RPMI7951 (cell line): ENCODE data around the gene CAMKK1. TPM values are rescaled to one million over a fixed set of nuclear protein-coding genes. Genes with fewer than 3 reads are reported as not detected.

Source experiments
- DNase-seq: peaks from one replicate; pipeline ENCODE4 v3.0.0-alpha.2; 2012; ENCODE audit warnings: low read depth
- total RNA-seq: library from RNA; depleted of rRNA; stranded (reverse); fragments of >200 nt; shearing (Covaris generic); gene quantifications from 2 replicates; pipeline ENCODE4 v1.2.3, GENCODE V29; 2014; rRNA removed

Gene CAMKK1
- total RNA-seq = 1.2 and 2.3 TPM in 2 replicates

- peak; percentile 79 for DNase-seq
Measured at GRCh38 chr17:3893003-3893719, at the start of gene CAMKK1. TSS of gene CAMKK1 (minus strand) at chr17:3893053. CDS start at chr17:3885687, 7,366 bp downstream.

- DNase-seq = no peak
Measured at GRCh38 chr17:3940965-3941698, 48.3 kb upstream of the CAMKK1 start.

- no peak for DNase-seq
Measured at GRCh38 chr17:3937359-3937758, 44.5 kb upstream of the CAMKK1 start.

- no peak for DNase-seq
Measured at GRCh38 chr17:3935825-3936355, 43.0 kb upstream of the CAMKK1 start.

GRCh38 chr17:3935140-3935542 lies 42.3 kb upstream of the CAMKK1 start:
- DNase-seq = peak; percentile 53

- no peak for DNase-seq
Measured at GRCh38 chr17:3929764-3930163, 36.9 kb upstream of the CAMKK1 start.

GRCh38 chr17:3929181-3929580 lies 36.3 kb upstream of the CAMKK1 start:
- DNase-seq = no peak

GRCh38 chr17:3928406-3928805 lies 35.6 kb upstream of the CAMKK1 start:
- DNase-seq = no peak

GRCh38 chr17:3927628-3928340 lies 34.9 kb upstream of the CAMKK1 start:
- no peak for DNase-seq

- no peak for DNase-seq
Measured at GRCh38 chr17:3926860-3927627, 34.2 kb upstream of the CAMKK1 start.

GRCh38 chr17:3925684-3926485 lies 33.0 kb upstream of the CAMKK1 start:
- no peak for DNase-seq

GRCh38 chr17:3924512-3925350 lies 31.9 kb upstream of the CAMKK1 start:
- no peak for DNase-seq

- DNase-seq = no peak
Measured at GRCh38 chr17:3923466-3924190, 30.8 kb upstream of the CAMKK1 start.

GRCh38 chr17:3922765-3923164 lies 29.9 kb upstream of the CAMKK1 start:
- no peak for DNase-seq

GRCh38 chr17:3921502-3922319 lies 28.9 kb upstream of the CAMKK1 start:
- DNase-seq = no peak

GRCh38 chr17:3921006-3921405 lies 28.2 kb upstream of the CAMKK1 start:
- no peak for DNase-seq

GRCh38 chr17:3919123-3919624 lies 26.3 kb upstream of the CAMKK1 start:
- no peak for DNase-seq
